Liver (tissue), 9 donors: ENCODE results near the gene DSCAML1. TPM values are rescaled to one million over a fixed set of nuclear protein-coding genes. Genes with fewer than 3 reads are reported as not detected.

Source experiments
- DNase-seq: peaks from one replicate; pipeline ENCODE4 v3.0.0-alpha.2; 2017; ENCODE audit warnings: low spot score
- H3K27ac ChIP-seq, 2 donors: one replicate each; pipeline ENCODE4 v1.7.0; 2013; ENCODE audit warnings: inconsistent platforms in 2 of 2, low read length in 2 of 2, control low read depth in 1 of 2, low read depth in 1 of 2, mild to moderate bottlenecking in 1 of 2
- H3K27me3 ChIP-seq, 4 donors: one replicate each; pipeline versions ENCODE4 v1.6.1 to v1.7.0; 2013; ENCODE audit warnings: low read length in 3 of 4, inconsistent platforms in 1 of 4, mild to moderate bottlenecking in 1 of 4, moderate library complexity in 1 of 4; ENCODE audit not compliant: control insufficient read depth in 4 of 4, insufficient read depth in 4 of 4
- H3K36me3 ChIP-seq, 4 donors: one replicate each; pipeline versions ENCODE4 v1.6.1 to v1.7.0; 2013; ENCODE audit warnings: low read length in 3 of 4, mild to moderate bottlenecking in 3 of 4, low read depth in 1 of 4, moderate library complexity in 1 of 4; ENCODE audit not compliant: control insufficient read depth in 4 of 4, insufficient read depth in 3 of 4
- H3K4me1 ChIP-seq, 4 donors: one replicate each; pipeline versions ENCODE4 v1.6.1 to v1.7.0; 2013; ENCODE audit warnings: low read length in 3 of 4, mild to moderate bottlenecking in 3 of 4, moderate library complexity in 1 of 4; ENCODE audit not compliant: control insufficient read depth in 4 of 4, insufficient read depth in 4 of 4
- H3K4me3 ChIP-seq, 3 donors: one replicate each; pipeline versions ENCODE4 v1.6.1 to v1.7.0; 2013; ENCODE audit warnings: low read length in 3 of 3, control low read depth in 1 of 3, low read depth in 1 of 3, mild to moderate bottlenecking in 1 of 3
- H3K9ac ChIP-seq, 2 donors: one replicate each; pipeline ENCODE4 v1.7.0; 2013; ENCODE audit warnings: low read length in 2 of 2, mild to moderate bottlenecking in 2 of 2, moderate library complexity in 2 of 2, control low read depth in 1 of 2, low read depth in 1 of 2
- H3K9me3 ChIP-seq, 4 donors: one replicate each; pipeline versions ENCODE4 v1.6.1 to v1.7.0; 2013; ENCODE audit warnings: low read length in 3 of 4; ENCODE audit not compliant: control insufficient read depth in 4 of 4
- EGR1 ChIP-seq, 2 donors: IDR thresholded peaks; 2 replicates each; pipeline ENCODE4 v1.6.1; 2016 to 2018; ENCODE audit warnings: antibody characterized with exemption in 2 of 2, low read depth in 2 of 2
- FOXA1 ChIP-seq: IDR thresholded peaks from 2 replicates; pipeline ENCODE4 v1.6.1; 2016; ENCODE audit warnings: antibody characterized with exemption
- FOXA2 ChIP-seq: IDR thresholded peaks from 2 replicates; pipeline ENCODE4 v1.6.1; 2016; ENCODE audit warnings: antibody characterized with exemption
- GABPA ChIP-seq, 2 donors: IDR thresholded peaks in 1 of 2; conservative IDR thresholded peaks in 1 of 2; 2 replicates each; pipeline ENCODE4 v1.6.1; 2016; ENCODE audit warnings: antibody characterized with exemption in 2 of 2, mild to moderate bottlenecking in 1 of 2, moderate library complexity in 1 of 2
- HNF4A ChIP-seq, 2 donors: conservative IDR thresholded peaks; 2 replicates each; pipeline ENCODE4 v1.6.1; 2016; ENCODE audit warnings: antibody characterized with exemption in 2 of 2, mild to moderate bottlenecking in 2 of 2
- HNF4G ChIP-seq: IDR thresholded peaks from 2 replicates; pipeline ENCODE4 v1.6.1; 2016; ENCODE audit warnings: antibody characterized with exemption
- JUND ChIP-seq, 2 donors: IDR thresholded peaks; 2 replicates each; pipeline ENCODE4 v1.6.1; 2016; ENCODE audit warnings: antibody characterized with exemption in 2 of 2
- NR2F2 ChIP-seq: IDR thresholded peaks from 2 replicates; pipeline ENCODE4 v1.6.1; 2016; ENCODE audit warnings: antibody characterized with exemption
- RAD21 ChIP-seq, 2 donors: IDR thresholded peaks; 2 replicates each; pipeline ENCODE4 v1.6.1; 2016; ENCODE audit warnings: antibody characterized with exemption in 2 of 2, mild to moderate bottlenecking in 2 of 2
- RXRA ChIP-seq, 2 donors: IDR thresholded peaks; 2 replicates each; pipeline ENCODE4 v1.6.1; 2017 to 2018; ENCODE audit warnings: antibody characterized with exemption in 2 of 2, mild to moderate bottlenecking in 1 of 2
- SP1 ChIP-seq: IDR thresholded peaks from 2 replicates; pipeline ENCODE4 v1.6.1; 2018; ENCODE audit warnings: antibody characterized with exemption, mild to moderate bottlenecking
- TAF1 ChIP-seq: conservative IDR thresholded peaks from 2 replicates; pipeline ENCODE4 v1.6.1; 2016; ENCODE audit warnings: antibody characterized with exemption, mild to moderate bottlenecking
- YY1 ChIP-seq: IDR thresholded peaks from 2 replicates; pipeline ENCODE4 v1.6.1; 2016; ENCODE audit warnings: antibody characterized with exemption, mild to moderate bottlenecking
- ZBTB33 ChIP-seq: IDR thresholded peaks from 2 replicates; pipeline ENCODE4 v1.6.1; 2016; ENCODE audit warnings: antibody characterized with exemption
- WGBS: extraction: QIAGEN DNeasy Blood & Tissue Kit; methylation state at CpG from one replicate; pipeline ENCODE4 v1.1.7; 2013; 5-methylcytosine and 5-hydroxymethylcytosine counted together
- polyA plus RNA-seq, 2 donors: library from polyadenylated mRNA; stranded (reverse) in 1 of 2; unstranded in 1 of 2; fragments of 200-250 nt in 1 of 2; fragments of >200 nt in 1 of 2; fragmentation: Nextera tagmentation in 1 of 2; extraction: Ambion mirVana in 1 of 2; gene quantifications; one replicate each; pipeline versions ENCODE4 v1.2.1 to v1.2.3, GENCODE V29; 2013 to 2015
- total RNA-seq, 2 donors: library from RNA; depleted of rRNA; stranded (reverse); fragments of >200 nt; gene quantifications; one replicate each; pipeline ENCODE4 v1.2.3, GENCODE V29; 2014
- TF ChIP-seq, protein P1 (sequence below): fragments of 150-350 bp; IDR thresholded peaks from 2 replicates; pipeline ENCODE4 v1.5.1; 2017; ENCODE audit warnings: improper control_type of control experiment, low read depth, low read length; ENCODE audit not compliant: missing input control
- TF ChIP-seq, protein P2 (sequence below): IDR thresholded peaks from 2 replicates; pipeline ENCODE4 v1.6.1; 2016; ENCODE audit warnings: antibody characterized with exemption
- TF ChIP-seq, protein P3 (sequence below): IDR thresholded peaks from 2 replicates; pipeline ENCODE4 v1.6.1; 2016; ENCODE audit warnings: antibody characterized with exemption
- TF ChIP-seq, protein P4 (sequence below): IDR thresholded peaks from 2 replicates; pipeline ENCODE4 v1.6.1; 2016; ENCODE audit warnings: antibody characterized with exemption, mild to moderate bottlenecking
- donor health status: healthy.
- donor health status: healthy.
- donor health status: healthy.
- donor health status: healthy.
- donor health status: healthy.

The DSCAML1 gene
- total and polyA plus RNA-seq, 4 donors = 0.07 to 0.42 (median 0.20) TPM

DNA sequence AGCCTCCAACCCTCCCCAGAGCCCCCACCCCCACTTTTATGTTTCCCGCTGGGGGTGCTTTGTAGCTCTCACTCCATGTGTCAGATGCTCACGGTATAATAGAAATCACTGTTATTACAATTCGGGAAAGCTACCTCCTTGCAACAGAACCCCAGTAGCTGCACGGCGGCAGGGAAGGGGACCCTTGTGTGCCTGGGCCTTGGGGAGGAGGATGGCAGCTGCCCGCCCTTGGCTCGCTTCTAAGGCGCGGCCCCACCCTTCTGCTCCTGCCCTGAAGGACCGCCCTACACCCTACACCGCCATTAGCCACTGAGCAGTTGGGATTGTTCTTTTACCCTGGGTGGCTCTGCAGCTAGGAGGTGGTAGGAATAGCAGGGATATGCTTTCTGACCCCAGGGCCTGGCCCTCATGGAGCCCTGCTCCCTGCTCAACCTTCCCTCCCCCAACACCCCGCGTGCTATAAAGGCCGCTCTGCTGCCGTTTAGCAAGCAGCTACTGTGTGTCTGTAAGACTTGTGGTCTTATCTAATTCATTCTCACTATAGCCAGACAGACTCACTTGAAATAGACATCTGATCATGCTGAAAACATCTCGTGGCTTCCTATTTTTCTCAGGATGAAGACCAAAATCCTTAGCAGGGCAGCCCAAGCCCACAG, 249.7 kb downstream of the DSCAML1 start:
- no peaks in the 10 kb centered on the region for H3K36me3 ChIP-seq
- 82% methylated on average over 16 of the region's 16 CpGs for whole genome bisulfite sequencing
- no peak overlapping the region for H3K4me3 ChIP-seq
- H3K27me3 ChIP-seq = no peaks in the 10 kb centered on the region
- H3K4me1 ChIP-seq = no peaks in the 10 kb centered on the region
- peaks cover 0 to 12% (median 9%) of the 10 kb centered on the region in 4 donors for H3K9me3 ChIP-seq
- DNase-seq = no peak
- TF ChIP-seq, protein P1, sequence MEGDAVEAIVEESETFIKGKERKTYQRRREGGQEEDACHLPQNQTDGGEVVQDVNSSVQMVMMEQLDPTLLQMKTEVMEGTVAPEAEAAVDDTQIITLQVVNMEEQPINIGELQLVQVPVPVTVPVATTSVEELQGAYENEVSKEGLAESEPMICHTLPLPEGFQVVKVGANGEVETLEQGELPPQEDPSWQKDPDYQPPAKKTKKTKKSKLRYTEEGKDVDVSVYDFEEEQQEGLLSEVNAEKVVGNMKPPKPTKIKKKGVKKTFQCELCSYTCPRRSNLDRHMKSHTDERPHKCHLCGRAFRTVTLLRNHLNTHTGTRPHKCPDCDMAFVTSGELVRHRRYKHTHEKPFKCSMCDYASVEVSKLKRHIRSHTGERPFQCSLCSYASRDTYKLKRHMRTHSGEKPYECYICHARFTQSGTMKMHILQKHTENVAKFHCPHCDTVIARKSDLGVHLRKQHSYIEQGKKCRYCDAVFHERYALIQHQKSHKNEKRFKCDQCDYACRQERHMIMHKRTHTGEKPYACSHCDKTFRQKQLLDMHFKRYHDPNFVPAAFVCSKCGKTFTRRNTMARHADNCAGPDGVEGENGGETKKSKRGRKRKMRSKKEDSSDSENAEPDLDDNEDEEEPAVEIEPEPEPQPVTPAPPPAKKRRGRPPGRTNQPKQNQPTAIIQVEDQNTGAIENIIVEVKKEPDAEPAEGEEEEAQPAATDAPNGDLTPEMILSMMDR = no peak
- TF ChIP-seq HNF4A (conservative IDR thresholded peaks at IDR 0.05) (no peak), RAD21 (IDR thresholded peaks at IDR 0.05) (no peak), FOXA1 (no peak), FOXA2 (no peak), YY1 (no peak), EGR1 (IDR thresholded peaks at IDR 0.05; ENCODE audit: low read depth in 2 of 2) (no peak), RXRA (IDR thresholded peaks at IDR 0.05) (no peak), HNF4G (no peak)
- TF ChIP-seq, protein P2, sequence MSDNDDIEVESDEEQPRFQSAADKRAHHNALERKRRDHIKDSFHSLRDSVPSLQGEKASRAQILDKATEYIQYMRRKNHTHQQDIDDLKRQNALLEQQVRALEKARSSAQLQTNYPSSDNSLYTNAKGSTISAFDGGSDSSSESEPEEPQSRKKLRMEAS = no peak
- H3K9ac ChIP-seq = no peak overlapping the region
- no peak overlapping the region for H3K27ac ChIP-seq

GRCh38 chr11:117546431-117547194, 250.4 kb downstream of the DSCAML1 start:
- no peak for TF ChIP-seq ZBTB33
- TF ChIP-seq, protein P2 = no peak
- no peak for TF ChIP-seq GABPA (IDR thresholded peaks at IDR 0.05 in 1 of 2, conservative IDR thresholded peaks at IDR 0.05 in 1 of 2)
- TF ChIP-seq HNF4G = no peak
- TF ChIP-seq HNF4A (conservative IDR thresholded peaks at IDR 0.05) = no peak
- TF ChIP-seq NR2F2 = no peak
- TF ChIP-seq FOXA2 = no peak
- TF ChIP-seq, protein P3, sequence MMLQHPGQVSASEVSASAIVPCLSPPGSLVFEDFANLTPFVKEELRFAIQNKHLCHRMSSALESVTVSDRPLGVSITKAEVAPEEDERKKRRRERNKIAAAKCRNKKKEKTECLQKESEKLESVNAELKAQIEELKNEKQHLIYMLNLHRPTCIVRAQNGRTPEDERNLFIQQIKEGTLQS = no peak
- no peak for TF ChIP-seq FOXA1
- TF ChIP-seq SP1 = no peak
- no peak for TF ChIP-seq JUND (IDR thresholded peaks at IDR 0.05)
- no peak for TF ChIP-seq EGR1 (IDR thresholded peaks at IDR 0.05; ENCODE audit: low read depth in 2 of 2)
- TF ChIP-seq RXRA (IDR thresholded peaks at IDR 0.05) = no peak
- TF ChIP-seq, protein P1 = no peak
- TF ChIP-seq, protein P4, sequence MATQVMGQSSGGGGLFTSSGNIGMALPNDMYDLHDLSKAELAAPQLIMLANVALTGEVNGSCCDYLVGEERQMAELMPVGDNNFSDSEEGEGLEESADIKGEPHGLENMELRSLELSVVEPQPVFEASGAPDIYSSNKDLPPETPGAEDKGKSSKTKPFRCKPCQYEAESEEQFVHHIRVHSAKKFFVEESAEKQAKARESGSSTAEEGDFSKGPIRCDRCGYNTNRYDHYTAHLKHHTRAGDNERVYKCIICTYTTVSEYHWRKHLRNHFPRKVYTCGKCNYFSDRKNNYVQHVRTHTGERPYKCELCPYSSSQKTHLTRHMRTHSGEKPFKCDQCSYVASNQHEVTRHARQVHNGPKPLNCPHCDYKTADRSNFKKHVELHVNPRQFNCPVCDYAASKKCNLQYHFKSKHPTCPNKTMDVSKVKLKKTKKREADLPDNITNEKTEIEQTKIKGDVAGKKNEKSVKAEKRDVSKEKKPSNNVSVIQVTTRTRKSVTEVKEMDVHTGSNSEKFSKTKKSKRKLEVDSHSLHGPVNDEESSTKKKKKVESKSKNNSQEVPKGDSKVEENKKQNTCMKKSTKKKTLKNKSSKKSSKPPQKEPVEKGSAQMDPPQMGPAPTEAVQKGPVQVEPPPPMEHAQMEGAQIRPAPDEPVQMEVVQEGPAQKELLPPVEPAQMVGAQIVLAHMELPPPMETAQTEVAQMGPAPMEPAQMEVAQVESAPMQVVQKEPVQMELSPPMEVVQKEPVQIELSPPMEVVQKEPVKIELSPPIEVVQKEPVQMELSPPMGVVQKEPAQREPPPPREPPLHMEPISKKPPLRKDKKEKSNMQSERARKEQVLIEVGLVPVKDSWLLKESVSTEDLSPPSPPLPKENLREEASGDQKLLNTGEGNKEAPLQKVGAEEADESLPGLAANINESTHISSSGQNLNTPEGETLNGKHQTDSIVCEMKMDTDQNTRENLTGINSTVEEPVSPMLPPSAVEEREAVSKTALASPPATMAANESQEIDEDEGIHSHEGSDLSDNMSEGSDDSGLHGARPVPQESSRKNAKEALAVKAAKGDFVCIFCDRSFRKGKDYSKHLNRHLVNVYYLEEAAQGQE = no peak
- no peak for TF ChIP-seq TAF1
- no peak for TF ChIP-seq YY1
- TF ChIP-seq RAD21 (IDR thresholded peaks at IDR 0.05) = no peak
- Histone ChIP-seq H3K4me3 (no peak overlapping the region), H3K4me1 (no peaks in the 10 kb centered on the region), H3K27me3 (no peaks in the 10 kb centered on the region), H3K9ac (no peak overlapping the region), H3K27ac (no peak overlapping the region), H3K36me3 (no peaks in the 10 kb centered on the region), H3K9me3 (peaks cover 0 to 12% (median 9%) of the 10 kb centered on the region in 4 donors)
- 86% methylated on average over 12 of the region's 12 CpGs for WGBS
- no peak for DNase-seq
